GM23338 (cell line): Measurements from ENCODE around the gene LPGAT1.

Source experiments
- CREB1 ChIP-seq: fragments of 250-450 bp; sonication (Bioruptor Pico); IDR thresholded peaks from 2 replicates; pipeline ENCODE4 v1.5.0; 2020; ENCODE audit warnings: low read depth, mild to moderate bottlenecking, moderate library complexity
- CTCF ChIP-seq, 2 experiments: fragments of 200-600 bp in 1 of 2; sonication (generic) in 1 of 2; conservative IDR thresholded peaks; 2 replicates each; pipeline versions ENCODE4 v1.5.1 to v1.6.1; 2016 to 2017; ENCODE audit warnings: antibody characterized with exemption in 2 of 2, low read depth in 2 of 2, mild to moderate bottlenecking in 2 of 2, moderate library complexity in 1 of 2
- ETS1 ChIP-seq: IDR thresholded peaks from 2 replicates; pipeline ENCODE4 v1.6.1; 2016; ENCODE audit warnings: antibody characterized with exemption
- EZH2 ChIP-seq: fragments of 200-600 bp; sonication (generic); IDR thresholded peaks from one replicate; pipeline ENCODE4 v1.8.0; 2017; ENCODE audit warnings: antibody characterized with exemption, mild to moderate bottlenecking, low read depth; ENCODE audit not compliant: unreplicated experiment
- EZH2phosphoT487 ChIP-seq: fragments of 200-600 bp; sonication (generic); IDR thresholded peaks from one replicate; pipeline ENCODE4 v1.8.1; 2018; ENCODE audit warnings: antibody characterized with exemption; ENCODE audit not compliant: unreplicated experiment
- POLR2AphosphoS5 ChIP-seq: IDR thresholded peaks from 2 replicates; pipeline ENCODE4 v1.6.1; 2016; ENCODE audit warnings: antibody characterized with exemption, low read depth
- REST ChIP-seq: IDR thresholded peaks from one replicate; pipeline ENCODE4 v1.6.1; 2018; ENCODE audit warnings: antibody characterized with exemption; ENCODE audit not compliant: unreplicated experiment
- ZNF331 ChIP-seq: fragments of 250-450 bp; sonication (Bioruptor Pico); IDR thresholded peaks from 2 replicates; pipeline ENCODE4 v1.5.0; 2020; ENCODE audit warnings: low read depth, mild to moderate bottlenecking, moderate library complexity

- TF ChIP-seq CTCF (conservative IDR thresholded peaks at IDR 0.05; ENCODE audit: low read depth in 2 of 2), result no peak
- no peak for TF ChIP-seq EZH2
- no peak for TF ChIP-seq POLR2AphosphoS5
- no peak for TF ChIP-seq ETS1
- TF ChIP-seq EZH2phosphoT487, result no peak
- no peak for TF ChIP-seq REST
- no peak for TF ChIP-seq CREB1 (CRISPR knock-in tag)
- TF ChIP-seq ZNF331 (CRISPR knock-in tag), result no peak
Observed at GRCh38 chr1:211851174-211851573, 20.6 kb upstream of the LPGAT1 start.
